Left forelimb (tissue), 1 donor: ENCODE measurements around the gene ROR2.
"Not testable (repeated sequence)": the region's sequence is repeated elsewhere in the genome, so short reads cannot be mapped to it uniquely, and the experiment has no call there.

Source experiments
- DNase-seq: peaks from one replicate; pipeline ENCODE4 v3.0.0-alpha.2; 2018; ENCODE audit warnings: low spot score

Gene ROR2

GRCh38 chr9:91949946-91950664 lies at the start of gene ROR2:
Gene ROR2, minus strand, starts transcription at chr9:91950228.
- DNase-seq: peak; percentile 92

DNA sequence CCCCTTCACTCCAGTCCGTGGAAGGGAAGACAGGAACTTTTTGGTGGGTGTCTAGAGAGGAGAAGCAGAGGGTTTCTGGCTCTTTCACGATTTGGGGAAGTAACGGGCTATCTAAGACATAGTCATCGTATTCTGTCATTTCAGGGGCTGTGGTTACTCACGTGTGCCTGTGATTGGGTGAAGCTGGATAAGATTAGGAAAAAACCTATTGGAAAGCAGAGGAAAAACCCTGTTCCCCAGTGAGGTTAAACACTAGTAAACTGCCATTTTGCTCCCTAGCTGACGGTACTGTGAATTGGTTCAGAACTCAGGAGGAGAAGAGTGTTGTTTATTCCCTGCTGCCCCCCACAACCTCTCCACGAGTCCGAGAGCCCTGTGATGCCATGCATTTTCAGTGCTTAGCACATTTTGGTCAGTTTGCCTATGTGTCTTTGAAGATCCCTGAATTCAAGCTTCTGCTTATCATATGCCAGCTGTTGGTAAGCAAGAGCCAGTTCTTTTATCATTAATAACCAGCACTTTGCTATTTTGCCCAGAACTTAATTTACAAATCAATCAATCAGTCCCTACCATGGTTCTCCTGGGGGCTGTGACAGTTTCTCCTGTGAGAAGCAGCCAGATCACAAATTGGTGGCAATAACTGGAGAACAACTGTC lies 45.1 kb upstream of the ROR2 start:
- DNase-seq: no peak

GRCh38 chr9:91994422-91994821 lies 44.4 kb upstream of the ROR2 start:
- DNase-seq: no peak

GRCh38 chr9:91992461-91993041 lies 42.5 kb upstream of the ROR2 start:
- DNase-seq: no peak

DNA sequence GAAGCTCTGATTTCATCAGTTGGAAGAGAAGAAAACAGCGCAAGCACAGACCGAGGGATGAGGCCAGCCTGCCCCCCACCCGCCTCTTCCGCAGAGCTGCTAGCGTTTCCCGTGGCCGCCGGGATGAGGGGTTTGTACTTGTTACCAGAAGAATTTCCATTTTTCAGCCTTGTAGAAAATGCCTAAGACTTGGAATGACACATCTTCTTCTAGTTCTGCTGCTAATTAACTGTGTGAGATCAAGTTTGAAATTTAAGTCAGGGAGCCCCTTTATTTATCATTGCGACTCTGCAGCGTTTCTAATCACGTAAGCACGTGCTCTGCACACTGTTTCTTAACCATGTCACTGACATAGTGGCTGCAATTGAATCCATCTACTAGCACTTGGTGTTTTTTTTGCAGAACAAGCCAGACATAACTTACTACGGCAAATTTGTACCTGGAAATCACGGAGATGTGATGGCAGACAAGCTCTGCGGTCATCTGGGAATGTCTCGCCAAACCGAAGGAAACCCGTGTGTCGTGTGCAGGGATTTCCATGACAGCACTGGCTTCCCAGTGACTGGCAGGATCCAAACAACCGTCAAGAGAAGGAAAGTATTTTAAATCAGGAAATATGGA lies 41.8 kb upstream of the ROR2 start:
- DNase-seq: no peak

DNA sequence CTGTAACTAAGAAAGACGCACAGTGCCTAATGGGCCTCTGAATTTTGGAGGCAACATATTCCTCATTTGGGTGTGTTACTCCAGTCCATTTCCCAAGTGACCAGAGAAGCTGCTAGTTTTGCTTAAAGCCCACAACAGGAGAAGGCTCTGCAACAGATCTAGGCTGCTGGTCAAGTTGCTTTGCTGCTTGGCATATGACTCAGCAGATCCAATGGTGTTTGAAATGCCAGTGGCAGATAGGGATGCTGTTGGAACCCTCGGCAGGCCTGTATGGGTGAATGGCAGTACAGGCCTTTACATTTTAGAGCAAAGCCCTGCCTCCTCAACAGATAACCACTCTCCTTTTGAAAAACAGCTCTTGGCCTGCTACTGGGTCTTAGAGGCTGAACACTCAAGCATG lies 36.2 kb upstream of the ROR2 start:
- no peak for DNase-seq

GRCh38 chr9:91985692-91986091 lies 35.7 kb upstream of the ROR2 start:
- no peak for DNase-seq

GRCh38 chr9:91978740-91979414 lies 28.8 kb upstream of the ROR2 start:
- no peak for DNase-seq

DNA sequence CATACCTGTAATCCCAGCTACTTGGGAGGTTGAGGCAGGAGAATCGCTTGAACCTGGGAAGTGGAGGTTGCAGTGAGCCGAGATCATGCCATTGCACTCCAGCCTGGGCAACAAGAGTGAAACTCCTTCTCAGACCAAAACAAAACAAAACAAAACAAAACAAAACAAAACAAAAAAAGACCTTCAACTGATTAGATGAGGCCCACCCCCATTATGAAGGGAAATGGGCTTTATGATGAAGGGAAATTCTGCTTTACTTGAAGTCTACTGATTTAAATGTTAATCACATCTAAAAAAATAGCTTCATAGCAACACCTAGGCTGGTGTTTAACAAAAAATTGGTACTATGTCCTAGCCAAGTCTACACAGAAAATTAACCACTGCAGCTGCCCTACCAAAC lies 25.2 kb upstream of the ROR2 start:
- DNase-seq: not testable (repeated sequence)

- DNase-seq: no peak
These were observed 22.7 kb upstream of the ROR2 start for GRCh38 chr9:91972711-91973110.

GRCh38 chr9:91972076-91972626 lies 22.1 kb upstream of the ROR2 start:
- no peak for DNase-seq

DNA sequence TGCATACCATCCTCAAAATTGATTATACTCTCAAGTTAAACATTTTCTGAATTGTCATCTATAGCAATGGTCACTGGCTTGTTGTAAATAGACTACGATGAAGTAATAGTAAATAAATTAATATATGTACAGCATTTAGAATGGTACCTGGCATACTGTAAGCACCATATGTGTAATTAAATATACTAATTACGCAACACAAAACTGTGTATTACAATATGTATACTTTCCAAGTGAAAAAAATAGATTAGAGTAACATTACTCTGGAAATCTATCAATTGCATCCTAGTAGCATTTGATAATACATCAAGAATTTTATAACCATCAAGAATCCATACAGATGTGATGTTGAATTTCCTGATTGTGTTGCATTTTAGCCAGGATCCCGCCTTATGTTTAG lies 17.2 kb upstream of the ROR2 start:
- DNase-seq: no peak

- DNase-seq: no peak
These were observed 16.5 kb upstream of the ROR2 start for GRCh38 chr9:91966503-91966902.

DNA sequence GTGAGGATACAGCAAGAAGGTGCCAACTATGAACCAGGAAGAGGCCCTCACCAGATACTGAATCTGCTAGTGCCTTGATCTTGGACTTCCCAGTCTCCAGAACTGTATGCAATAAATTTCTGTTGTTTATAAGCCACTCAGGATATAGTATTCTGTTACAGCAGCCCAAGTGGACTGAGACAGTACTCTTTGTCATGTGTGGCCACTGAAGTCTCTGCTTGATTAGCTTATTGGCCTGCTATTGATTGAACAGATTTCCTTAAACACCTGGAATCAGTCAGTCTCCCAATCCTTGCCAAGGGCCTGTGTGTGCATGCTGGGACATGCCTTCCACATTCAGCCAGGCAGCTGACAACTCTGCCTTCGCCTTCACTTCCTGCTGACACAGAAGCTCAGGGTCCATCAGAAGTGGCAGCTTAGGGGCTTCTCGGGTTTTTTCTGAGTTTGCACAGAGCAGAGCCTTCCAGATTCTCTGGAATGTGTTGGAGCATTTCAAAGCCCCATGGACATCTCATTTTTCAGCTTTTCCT lies 13.7 kb upstream of the ROR2 start:
- DNase-seq: peak; percentile 9

DNA sequence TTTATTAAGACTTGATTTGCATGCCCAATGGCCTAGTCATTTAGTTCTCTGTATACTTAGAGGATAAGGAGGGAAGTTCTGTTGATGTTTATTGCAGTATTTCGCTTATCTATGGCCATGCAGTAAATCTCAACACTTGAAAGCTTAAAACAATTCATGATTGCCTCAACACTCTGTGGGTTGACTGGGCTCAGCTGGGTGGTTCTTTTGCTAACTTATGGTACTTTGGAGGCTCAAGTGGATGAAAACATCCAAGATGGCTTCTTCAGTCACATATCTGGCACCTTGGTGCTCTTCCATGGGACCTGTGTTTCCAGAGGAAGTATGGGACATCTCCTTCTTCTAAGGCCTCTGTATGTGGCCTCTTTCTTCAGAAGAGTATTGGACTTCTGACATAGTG lies 10.3 kb upstream of the ROR2 start:
- DNase-seq: no peak

- peak; percentile 41 for DNase-seq
These were observed 8.1 kb upstream of the ROR2 start for GRCh38 chr9:91958174-91958573.

GRCh38 chr9:91954841-91955471 lies 4.9 kb upstream of the ROR2 start:
- DNase-seq: peak; percentile 69

- DNase-seq: no peak
These were observed 3.7 kb upstream of the ROR2 start for GRCh38 chr9:91953718-91954117.

- DNase-seq: no peak
These were observed 2.0 kb upstream of the ROR2 start for GRCh38 chr9:91951944-91952520.

DNA sequence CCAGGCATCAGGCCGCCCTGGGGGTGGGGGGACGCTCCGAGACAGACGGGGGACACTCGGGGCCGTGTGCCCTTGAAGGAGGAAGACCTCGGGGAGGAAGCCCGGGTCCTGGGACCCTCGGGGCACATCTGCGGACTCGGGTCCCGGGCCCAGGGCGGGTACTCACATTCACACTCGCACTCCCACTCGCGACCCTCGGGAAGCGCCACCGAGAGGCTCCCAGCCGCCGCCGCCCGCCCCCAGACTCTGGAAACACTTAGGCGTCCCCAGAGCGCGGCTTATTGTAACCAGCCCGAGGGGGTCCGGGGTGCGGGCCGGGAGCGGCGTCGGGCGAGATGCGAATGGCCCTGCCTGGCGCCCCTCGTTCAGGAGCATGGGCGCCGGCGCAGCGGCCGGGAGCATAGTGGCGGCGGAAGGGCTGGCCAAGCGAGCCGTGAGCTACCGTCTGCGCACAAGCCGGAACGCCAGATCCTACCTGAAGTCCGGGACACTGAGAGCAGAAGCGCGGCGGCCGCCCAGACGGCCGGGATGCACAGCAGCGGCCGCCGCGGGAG lies 559 bp downstream of the ROR2 start:
- no peak for DNase-seq
